Activated naive CD8-positive, alpha-beta T cell treated with anti-CD3 and anti-CD28 coated beads, Interleukin-2, amount 10 ng/mL, durations not matched to agents 7 days and 5 days (primary cell): Measurements from ENCODE around the gene ITCH. TPM values are rescaled to one million over a fixed set of nuclear protein-coding genes. Genes with fewer than 3 reads are reported as not detected.
A peak's percentile ranks its signal among the peaks of the same experiment; 100 is the strongest.

Experiments used
- ATAC-seq: fragments of 150-1000 bp; cut with Tn5 transposase; one replicate; pipeline ENCODE4 v1.10.0; 2021; ENCODE audit warnings: low read depth, moderate library complexity
- POLR2A ChIA-PET: fragments of 350-600 bp; sonication (Branson Sonifier 250); formaldehyde crosslinking; loops from one replicate; lab custom pipeline; 2021; ENCODE audit warnings: antibody characterized with exemption; lab: Charles Lee
- DNase-seq: peaks from one replicate; pipeline ENCODE4 v3.0.0; 2021
- H3K27ac Mint-ChIP-seq: one replicate; pipeline ENCODE4 v1.8.0; 2022; ENCODE audit warnings: mild to moderate bottlenecking, mixed read lengths
- H3K27me3 Mint-ChIP-seq: one replicate; pipeline ENCODE4 v1.8.0; 2022; ENCODE audit warnings: mild to moderate bottlenecking, moderate library complexity, mixed read lengths
- H3K36me3 Mint-ChIP-seq: one replicate; pipeline ENCODE4 v1.8.0; 2021; ENCODE audit warnings: mild to moderate bottlenecking, mixed read lengths
- H3K4me1 Mint-ChIP-seq: one replicate; pipeline ENCODE4 v1.8.0; 2021; ENCODE audit warnings: mixed read lengths
- H3K4me3 Mint-ChIP-seq: one replicate; pipeline ENCODE4 v1.8.0; 2022; ENCODE audit warnings: mild to moderate bottlenecking, moderate library complexity, mixed read lengths
- H3K9me3 Mint-ChIP-seq: one replicate; pipeline ENCODE4 v1.8.0; 2021; ENCODE audit warnings: mixed read lengths
- total RNA-seq, 2 experiments: library from RNA; stranded (reverse); gene quantifications; one replicate each; pipeline ENCODE4 v1.2.3, GENCODE V29; 2021

The ITCH gene
- total RNA-seq, 2 experiments from 2014 or later = 57.4 to 59.7 TPM

DNA sequence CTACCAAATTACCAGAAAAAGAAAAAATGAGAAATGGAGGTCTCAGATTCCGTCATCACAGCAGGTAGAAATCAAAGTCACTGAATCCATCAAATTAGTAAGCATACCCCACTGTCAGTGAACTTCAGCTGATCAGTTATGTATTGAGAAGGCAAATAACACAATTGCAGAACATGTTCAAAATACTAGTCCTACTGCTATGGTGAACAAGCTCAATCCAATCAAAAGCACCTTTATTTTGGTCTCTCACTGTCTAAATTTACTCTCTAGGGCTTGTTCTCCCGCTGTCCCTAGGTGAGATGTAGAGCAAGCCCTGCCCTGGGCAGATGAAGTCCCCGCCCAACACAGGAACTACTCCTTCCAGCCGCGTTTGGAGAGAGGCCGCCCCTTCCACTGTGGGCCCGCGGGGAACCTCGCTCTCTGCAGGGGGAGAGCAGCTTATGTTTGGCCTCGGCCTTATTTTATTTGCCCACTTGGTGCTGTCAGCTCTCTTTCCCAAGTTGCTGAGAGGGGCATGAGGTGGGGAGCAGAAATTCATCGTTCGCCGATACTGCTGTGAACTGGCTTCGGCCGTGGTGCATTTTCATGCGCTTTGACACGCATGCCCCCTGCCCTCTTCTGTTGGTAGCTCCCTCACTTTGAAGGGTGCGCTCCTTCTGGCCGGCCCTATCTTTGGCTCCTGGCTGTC, 181.2 kb downstream of the ITCH start:
- peak overlapping the region; percentile 57 for H3K4me3 Mint-ChIP-seq
- POLR2A ChIA-PET = interaction anchor here (0.6 to 1.1 kb wide), 2 partner anchors 13 to 280 kb away, joined by 3 to 4 read pairs; no protein-coding TSS in a partner anchor
- H3K9me3 Mint-ChIP-seq = no peaks in the 10 kb centered on the region
- peak; percentile 88 for ATAC-seq
- peaks cover 9% of the 10 kb centered on the region for H3K4me1 Mint-ChIP-seq
- peak; percentile 44 for DNase-seq
- no peak overlapping the region for H3K27ac Mint-ChIP-seq
- H3K27me3 Mint-ChIP-seq = no peaks in the 10 kb centered on the region
- H3K36me3 Mint-ChIP-seq = peaks cover 2% of the 10 kb centered on the region

DNA sequence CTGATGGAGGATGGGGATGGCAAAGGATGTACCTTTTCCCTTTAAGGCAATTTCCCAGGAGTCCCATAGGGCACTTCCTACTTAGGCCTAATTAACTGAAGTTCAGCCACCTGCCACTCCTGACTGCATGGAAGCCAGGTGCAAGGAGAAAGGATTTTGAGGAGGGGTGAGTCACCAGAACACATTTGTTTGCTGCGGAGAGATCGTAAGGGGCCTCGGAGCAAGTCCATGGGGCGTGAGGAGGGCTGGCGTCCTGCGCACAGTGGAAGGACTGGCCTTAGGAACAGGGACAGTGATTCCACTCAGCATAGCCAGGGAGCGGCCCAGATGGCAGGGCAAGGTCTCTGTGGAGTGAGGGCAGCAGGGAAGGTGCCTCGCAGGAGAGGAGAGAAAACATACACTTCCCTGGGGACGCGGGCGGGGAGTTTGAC, 183.7 kb downstream of the ITCH start:
- no peak overlapping the region for H3K27ac Mint-ChIP-seq
- POLR2A ChIA-PET = no interaction called here

DNA sequence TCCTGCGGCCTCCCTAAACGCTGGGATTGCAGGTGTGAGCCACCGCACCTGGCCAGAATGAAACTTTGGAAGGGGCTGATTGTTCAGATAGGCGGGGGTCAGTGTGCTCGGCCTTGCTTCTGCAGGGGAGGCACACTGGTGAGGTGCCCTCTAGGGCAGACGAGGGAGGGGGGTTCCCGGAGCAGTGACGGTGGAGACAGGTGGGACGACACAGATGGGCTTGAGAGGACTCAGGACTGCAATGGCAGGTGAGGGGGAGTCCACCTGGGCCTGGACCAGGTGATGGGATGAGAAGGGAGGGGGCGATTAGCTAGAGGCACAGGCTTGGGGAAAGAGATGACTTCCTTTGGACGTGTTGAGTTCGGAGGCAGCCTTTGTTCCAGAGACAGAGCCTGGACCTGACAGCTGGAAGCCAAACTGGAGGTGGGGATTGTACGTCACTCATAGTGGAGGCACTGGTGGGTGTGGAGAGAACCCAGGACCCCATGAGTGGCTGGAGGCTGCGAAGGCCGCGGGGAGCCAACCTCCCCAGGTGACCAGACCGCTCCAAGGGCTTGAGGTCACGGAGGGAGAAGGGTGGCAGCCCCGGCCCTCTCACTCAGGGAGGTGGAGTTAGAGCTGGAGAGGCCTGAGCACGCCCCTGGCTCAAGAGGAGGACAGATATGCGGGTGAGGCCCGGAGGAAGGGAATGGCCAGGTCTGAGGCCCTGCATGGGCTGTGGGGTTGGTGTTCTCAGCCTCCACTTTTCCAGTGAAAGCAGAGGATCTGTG, 185.0 kb downstream of the ITCH start:
- H3K4me1 Mint-ChIP-seq = peaks cover 5% of the 10 kb centered on the region
- no peaks in the 10 kb centered on the region for H3K9me3 Mint-ChIP-seq
- H3K27me3 Mint-ChIP-seq = no peaks in the 10 kb centered on the region
- no peak overlapping the region for H3K27ac Mint-ChIP-seq
- POLR2A ChIA-PET = no interaction called here
- DNase-seq (no peak), ATAC-seq (no peak)
- no peak overlapping the region for H3K4me3 Mint-ChIP-seq
- H3K36me3 Mint-ChIP-seq = no peaks in the 10 kb centered on the region

More for the DNA sequence above, 183.7 kb downstream of the ITCH start:
- H3K4me1 Mint-ChIP-seq = peaks cover 5% of the 10 kb centered on the region
- DNase-seq = no peak
- H3K36me3 Mint-ChIP-seq = no peaks in the 10 kb centered on the region
- H3K9me3 Mint-ChIP-seq = no peaks in the 10 kb centered on the region
- no peaks in the 10 kb centered on the region for H3K27me3 Mint-ChIP-seq
- no peak for ATAC-seq
- H3K4me3 Mint-ChIP-seq = no peak overlapping the region

DNA sequence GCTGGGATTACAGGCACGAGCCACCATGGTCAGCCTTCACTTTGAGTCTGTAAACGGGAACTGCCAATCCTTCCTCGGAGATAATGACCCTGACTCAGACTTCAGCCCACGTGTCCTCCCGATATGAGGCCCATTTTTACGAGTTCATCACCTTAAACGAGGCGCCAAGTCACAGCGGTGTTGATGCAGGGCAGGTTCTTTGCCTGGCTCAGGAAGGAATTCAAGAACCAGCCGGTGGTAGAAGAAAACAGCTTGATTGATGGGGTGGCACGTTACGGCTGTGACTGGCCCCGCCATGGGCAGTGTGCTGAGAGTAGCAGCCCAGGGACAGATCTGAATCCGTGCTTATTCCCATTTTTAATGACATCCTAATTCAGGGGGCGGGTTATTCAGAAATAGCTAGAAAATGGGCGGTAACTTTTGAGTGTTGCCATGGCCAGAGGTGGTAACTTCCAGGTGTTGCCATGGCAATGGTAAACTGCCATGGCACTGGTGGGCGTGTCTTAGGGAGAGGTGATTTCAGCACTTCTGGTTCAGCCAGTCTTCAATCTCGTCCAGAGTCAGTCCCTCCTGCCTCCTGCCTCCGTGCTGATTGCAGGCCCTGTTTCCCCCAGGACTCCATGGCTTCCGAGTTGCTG, 186.3 kb downstream of the ITCH start:
- Mint-ChIP-seq H3K27ac (no peak overlapping the region), H3K9me3 (no peaks in the 10 kb centered on the region), H3K36me3 (no peaks in the 10 kb centered on the region), H3K4me1 (peaks cover 4% of the 10 kb centered on the region), H3K4me3 (no peak overlapping the region), H3K27me3 (no peaks in the 10 kb centered on the region)
- POLR2A ChIA-PET = no interaction called here
- no peak for DNase-seq
- no peak for ATAC-seq

DNA sequence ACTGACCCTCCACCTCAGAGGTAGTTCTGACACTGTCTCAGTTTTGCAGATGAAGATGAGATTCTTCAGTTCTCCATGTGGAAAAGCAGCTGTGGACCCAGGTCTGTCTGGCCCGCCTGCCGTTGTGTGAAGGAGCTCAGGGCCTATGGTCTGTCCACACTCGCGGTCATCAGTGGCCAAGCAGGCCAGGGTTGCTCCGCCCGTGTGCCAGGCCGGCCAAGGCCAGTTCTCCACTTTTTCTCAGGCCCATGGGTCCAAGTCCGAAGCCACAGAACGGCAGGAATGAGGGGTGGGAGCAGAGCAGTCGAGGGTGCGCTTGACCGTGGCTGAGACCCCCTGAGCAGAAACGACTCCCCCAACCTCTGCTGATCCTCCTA, 186.8 kb downstream of the ITCH start:
- no peak for DNase-seq
- POLR2A ChIA-PET = no interaction called here
- H3K4me3 Mint-ChIP-seq = no peak overlapping the region

DNA sequence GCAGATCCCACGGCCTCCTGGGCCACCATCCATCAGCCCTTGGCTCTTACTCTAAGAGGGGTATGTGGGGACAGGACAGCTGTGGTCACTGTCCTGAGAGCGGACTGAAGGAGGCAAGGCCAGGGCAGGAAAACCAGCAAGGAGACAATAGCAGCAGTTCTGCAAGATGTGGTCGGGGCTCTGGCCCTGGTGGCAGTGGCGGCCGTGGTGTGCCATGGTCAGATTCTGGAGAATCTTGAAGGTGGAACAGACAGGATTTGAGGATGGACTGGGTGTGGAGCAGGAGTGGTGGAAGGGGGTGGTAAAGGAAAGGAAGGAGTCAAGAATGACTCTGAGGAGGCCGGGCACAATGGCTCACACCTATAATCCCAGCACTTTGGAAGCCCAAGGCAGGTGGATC, 189.5 kb downstream of the ITCH start:
- Mint-ChIP-seq H3K36me3 (no peaks in the 10 kb centered on the region), H3K27ac (no peak overlapping the region), H3K27me3 (no peaks in the 10 kb centered on the region), H3K4me3 (no peak overlapping the region), H3K9me3 (no peaks in the 10 kb centered on the region), H3K4me1 (peaks cover 3% of the 10 kb centered on the region)
- POLR2A ChIA-PET = no interaction called here
- ATAC-seq (no peak), DNase-seq (no peak)

More for the DNA sequence above, 186.8 kb downstream of the ITCH start:
- no peaks in the 10 kb centered on the region for H3K4me1 Mint-ChIP-seq
- no peaks in the 10 kb centered on the region for H3K36me3 Mint-ChIP-seq
- H3K27ac Mint-ChIP-seq = no peak overlapping the region
- ATAC-seq = no peak
- H3K27me3 Mint-ChIP-seq = no peaks in the 10 kb centered on the region
- H3K9me3 Mint-ChIP-seq = no peaks in the 10 kb centered on the region

DNA sequence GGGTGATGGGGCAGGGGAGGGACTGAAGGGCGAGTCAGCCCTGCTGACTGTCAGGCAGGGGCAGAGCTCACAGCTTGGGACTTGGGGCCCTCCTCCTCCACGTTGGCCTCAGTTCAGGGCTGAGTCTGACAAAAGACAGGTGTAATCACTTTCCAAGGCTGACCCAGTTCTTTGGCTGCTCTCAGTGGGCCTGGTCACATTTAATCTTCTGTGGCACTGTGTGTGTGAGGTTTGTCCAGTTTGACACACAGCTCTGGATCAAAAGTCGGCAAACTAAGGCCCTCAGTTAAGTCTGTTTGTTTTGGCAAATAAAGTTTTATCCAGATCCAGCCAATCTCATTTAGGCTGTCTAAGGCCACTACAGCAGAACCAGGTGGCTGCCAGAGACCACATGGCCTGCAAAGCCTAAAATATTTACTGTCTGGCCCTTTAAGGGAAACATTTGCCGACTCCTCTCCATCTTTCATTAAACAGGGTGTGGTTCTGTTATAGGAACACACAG, 190.3 kb downstream of the ITCH start:
- no peak for DNase-seq
- no peak for ATAC-seq
- Mint-ChIP-seq H3K4me1 (peaks cover 7% of the 10 kb centered on the region), H3K27me3 (no peaks in the 10 kb centered on the region), H3K27ac (no peak overlapping the region), H3K9me3 (no peaks in the 10 kb centered on the region), H3K4me3 (no peak overlapping the region), H3K36me3 (no peaks in the 10 kb centered on the region)
- POLR2A ChIA-PET = no interaction called here

DNA sequence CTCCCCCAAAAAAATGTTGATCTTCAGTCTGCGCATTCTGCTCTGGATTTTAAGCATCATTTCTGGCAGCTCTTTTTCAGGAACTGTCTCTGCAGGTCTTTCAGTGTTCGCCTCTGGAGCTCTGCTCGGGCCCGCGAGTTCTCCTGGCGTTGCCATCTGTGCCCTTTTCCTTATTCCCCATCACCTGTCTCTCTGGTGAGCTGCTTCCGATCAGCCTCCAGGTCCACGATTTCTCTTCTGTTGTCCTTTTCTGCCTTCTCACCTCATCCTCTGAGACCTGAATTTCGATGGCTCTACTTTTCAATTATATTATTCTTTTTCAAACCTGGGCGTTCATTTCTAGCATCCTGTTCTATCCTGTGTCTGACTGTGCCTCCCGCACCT, 194.9 kb downstream of the ITCH start:
- Mint-ChIP-seq H3K36me3 (no peaks in the 10 kb centered on the region), H3K4me1 (peaks cover 7% of the 10 kb centered on the region), H3K9me3 (no peaks in the 10 kb centered on the region), H3K27me3 (no peaks in the 10 kb centered on the region), H3K27ac (peak overlapping the region; percentile 84), H3K4me3 (peak overlapping the region; percentile 85)
- POLR2A ChIA-PET = interaction anchor here (0.6 to 1.4 kb wide), 6 partner anchors 13 to 446 kb away, joined by 3 to 4 read pairs (median 3); partner anchors contain the start of genes EIF2S2 and TP53INP2
- DNase-seq = no peak
- ATAC-seq = no peak

DNA sequence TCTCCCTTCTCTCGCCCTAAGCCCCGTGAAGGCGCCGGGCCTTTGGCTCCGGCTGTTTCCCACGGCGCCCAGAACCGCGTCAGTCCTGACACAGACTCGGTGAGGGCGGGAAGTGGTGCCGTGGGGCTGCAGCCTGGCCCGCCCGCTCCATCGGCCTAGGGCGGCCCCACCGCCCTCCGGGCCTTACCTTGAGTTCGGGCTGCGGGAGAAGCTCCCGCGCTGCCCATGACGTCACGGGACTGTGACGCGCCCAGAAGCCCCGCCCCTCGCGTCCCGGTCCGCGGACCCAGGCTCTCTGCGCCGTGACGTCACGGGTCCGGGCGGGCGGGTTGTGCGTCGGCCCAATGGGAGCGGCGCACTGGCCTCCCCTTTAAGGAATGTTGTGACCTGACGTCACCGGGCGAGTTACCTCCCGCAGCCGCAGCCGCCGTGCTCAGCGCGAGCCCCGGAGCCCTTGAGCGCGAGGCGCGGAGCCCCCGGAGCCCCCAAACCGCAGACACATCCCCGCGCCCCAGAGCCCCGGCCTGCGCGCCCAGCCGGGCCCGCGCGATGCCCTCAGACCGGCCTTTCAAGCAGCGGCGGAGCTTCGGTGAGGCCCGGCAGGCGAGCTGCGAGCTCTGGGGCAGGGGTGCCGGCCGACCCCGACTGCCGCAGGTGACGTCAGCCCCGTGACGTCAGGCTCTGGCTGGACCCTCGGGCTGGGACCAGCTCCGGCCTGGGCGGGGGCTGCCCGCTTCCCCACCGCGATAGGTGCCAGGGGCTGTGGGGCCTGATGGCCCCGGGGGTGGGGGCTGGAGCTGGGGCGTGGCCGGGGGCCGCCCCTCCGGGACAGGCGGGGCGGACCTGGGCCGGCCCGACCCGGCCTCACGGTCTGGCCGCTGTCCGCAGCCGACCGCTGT, 195.5 kb downstream of the ITCH start, which contains the start of gene MAP1LC3A:
TSS of gene MAP1LC3A (plus strand) at position 399 of the 899 bp plus-strand sequence. CDS start at position 550, 151 bp downstream.
- peaks cover 7% of the 10 kb centered on the region for H3K4me1 Mint-ChIP-seq
- no peaks in the 10 kb centered on the region for H3K9me3 Mint-ChIP-seq
- DNase-seq (peak; percentile 94), ATAC-seq (peak; percentile 79)
- peak within 1 kb of the TSS; percentile 85 for H3K4me3 Mint-ChIP-seq
- H3K27me3 Mint-ChIP-seq = no peaks in the 10 kb centered on the region
- POLR2A ChIA-PET = interaction anchor here (0.6 to 1.4 kb wide), 7 partner anchors 9 to 446 kb away, joined by 3 to 4 read pairs (median 3); partner anchors contain the start of genes EIF2S2 and TP53INP2
- no peaks in the 10 kb centered on the region for H3K36me3 Mint-ChIP-seq
- H3K27ac Mint-ChIP-seq = peak within 1 kb of the TSS; percentile 84

DNA sequence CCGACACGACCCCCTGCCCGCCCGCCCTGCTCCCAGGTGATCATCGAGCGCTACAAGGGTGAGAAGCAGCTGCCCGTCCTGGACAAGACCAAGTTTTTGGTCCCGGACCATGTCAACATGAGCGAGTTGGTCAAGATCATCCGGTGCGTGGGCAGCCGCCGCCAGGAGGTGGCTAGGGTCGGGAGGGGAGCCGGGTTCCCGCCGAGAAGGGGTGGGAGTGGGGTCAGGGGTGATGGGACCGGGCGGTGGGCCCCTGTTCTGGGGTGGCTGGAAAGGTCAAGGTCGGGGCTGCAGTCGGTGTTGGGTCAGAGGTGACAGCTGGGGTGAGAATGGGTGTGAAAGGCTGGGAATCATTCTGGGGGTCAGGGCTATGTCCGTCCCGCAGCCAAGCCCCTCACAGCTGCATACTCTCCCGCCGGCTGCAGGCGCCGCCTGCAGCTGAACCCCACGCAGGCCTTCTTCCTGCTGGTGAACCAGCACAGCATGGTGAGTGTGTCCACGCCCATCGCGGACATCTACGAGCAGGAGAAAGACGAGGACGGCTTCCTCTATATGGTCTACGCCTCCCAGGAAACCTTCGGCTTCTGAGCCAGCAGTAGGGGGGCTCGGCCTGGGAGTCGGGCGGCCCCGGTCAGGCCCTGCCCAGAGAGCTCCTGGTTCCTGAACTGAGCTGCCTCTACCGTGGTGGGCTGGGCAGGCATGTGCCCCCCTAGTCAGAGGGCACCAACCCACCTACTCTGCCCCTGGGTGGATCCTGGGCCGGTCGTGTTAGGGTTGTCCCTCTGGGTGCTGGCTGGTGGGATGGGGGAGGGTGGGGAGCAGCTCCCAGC, 196.5 kb downstream of the ITCH start:
- no peak for DNase-seq
- Mint-ChIP-seq H3K36me3 (no peaks in the 10 kb centered on the region), H3K27ac (peak overlapping the region; percentile 58), H3K9me3 (no peaks in the 10 kb centered on the region), H3K27me3 (no peaks in the 10 kb centered on the region), H3K4me1 (peaks cover 9% of the 10 kb centered on the region), H3K4me3 (peak overlapping the region; percentile 63)
- ATAC-seq = no peak
- POLR2A ChIA-PET = interaction anchor here (1.4 kb wide), 1 partner anchor 447 kb away, joined by 3 read pairs; the partner anchor contains the start of gene EIF2S2

DNA sequence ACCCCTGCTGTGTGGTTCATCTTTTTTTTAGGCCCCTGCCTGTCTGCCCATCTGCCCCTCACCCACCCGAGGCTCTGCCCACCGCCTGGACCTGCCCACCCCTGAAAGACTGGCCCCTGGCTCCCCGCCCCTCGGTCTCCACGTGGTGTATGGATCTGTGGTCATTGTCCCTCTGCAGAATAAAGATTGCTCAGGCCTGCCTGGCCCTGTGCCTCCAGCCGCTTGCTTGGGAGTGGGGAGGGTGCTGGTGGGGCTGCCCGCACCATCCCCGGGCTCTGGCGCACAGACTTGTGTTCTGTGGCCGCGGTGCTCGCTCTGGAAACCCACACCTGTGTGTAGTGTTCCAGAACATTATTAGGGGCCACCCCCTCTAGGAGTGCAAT, 197.1 kb downstream of the ITCH start:
- POLR2A ChIA-PET = no interaction called here
- H3K4me1 Mint-ChIP-seq = peaks cover 9% of the 10 kb centered on the region
- ATAC-seq = no peak
- no peaks in the 10 kb centered on the region for H3K36me3 Mint-ChIP-seq
- H3K9me3 Mint-ChIP-seq = no peaks in the 10 kb centered on the region
- DNase-seq = no peak
- H3K27me3 Mint-ChIP-seq = no peaks in the 10 kb centered on the region
- peak overlapping the region; percentile 16 for H3K27ac Mint-ChIP-seq
- peak overlapping the region; percentile 32 for H3K4me3 Mint-ChIP-seq

DNA sequence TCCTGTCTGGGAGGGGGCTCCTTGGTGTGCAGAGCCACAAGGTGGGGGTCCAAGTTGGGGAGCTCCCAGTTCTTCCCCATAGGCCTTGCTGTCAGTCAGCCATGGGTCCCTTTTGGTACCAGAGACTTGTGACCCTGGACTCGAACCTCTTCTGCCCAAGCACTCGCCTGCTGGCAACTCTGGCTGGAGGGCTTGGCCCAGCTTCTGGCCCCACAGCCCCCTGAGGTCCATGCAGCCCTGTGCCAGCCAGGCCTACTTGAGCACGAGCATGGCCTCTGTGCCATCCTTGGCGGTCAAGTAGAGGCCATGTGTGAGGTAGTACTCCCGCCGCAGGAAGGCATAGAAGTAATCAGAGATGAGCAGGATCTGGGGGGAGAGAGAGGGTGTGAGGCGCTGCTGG, 197.5 kb downstream of the ITCH start:
- H3K9me3 Mint-ChIP-seq = no peaks in the 10 kb centered on the region
- DNase-seq (no peak), ATAC-seq (no peak)
- H3K36me3 Mint-ChIP-seq = peaks cover 1% of the 10 kb centered on the region
- no peak overlapping the region for H3K4me3 Mint-ChIP-seq
- POLR2A ChIA-PET = interaction anchor here (0.6 kb wide), 1 partner anchor 156 kb away, joined by 9 read pairs; no protein-coding TSS in a partner anchor
- peaks cover 10% of the 10 kb centered on the region for H3K4me1 Mint-ChIP-seq
- no peaks in the 10 kb centered on the region for H3K27me3 Mint-ChIP-seq
- H3K27ac Mint-ChIP-seq = no peak overlapping the region
